NCI-H748 treated with DMSO at 0.1 percent for 48 hours (cell line): ENCODE data around the gene AGAP4.
"Not testable (repeated sequence)": the region's sequence is repeated elsewhere in the genome, so short reads cannot be mapped to it uniquely, and the experiment has no call there.

ENCODE experiments used
- DNase-seq: peaks from one replicate; lab custom pipeline; 2025; lab: John Stamatoyannopoulos, UW

Gene AGAP4

GRCh38 chr10:45790694-45791426 lies 56.4 kb downstream of the AGAP4 start:
- DNase-seq, result not testable (repeated sequence)

DNA sequence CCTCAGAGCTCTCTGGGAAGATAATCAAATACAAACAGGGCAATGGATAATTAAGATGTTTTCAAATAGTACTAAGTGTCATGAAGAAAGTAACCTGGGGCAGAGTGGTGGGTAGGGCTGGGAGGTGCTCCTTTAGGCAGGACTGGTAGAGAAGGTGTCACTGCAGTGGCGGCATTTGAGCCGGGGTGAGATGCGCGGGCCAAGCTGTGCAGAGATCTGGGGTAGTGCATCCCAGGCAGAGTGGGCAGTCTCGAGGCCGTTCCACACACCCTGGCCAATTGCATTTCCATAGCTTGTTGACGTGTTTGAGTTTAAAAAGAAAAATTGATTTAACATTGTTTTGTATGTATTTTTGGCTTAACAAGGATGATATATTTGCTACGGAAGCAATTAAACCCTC lies 57.3 kb downstream of the AGAP4 start:
- not testable (repeated sequence) for DNase-seq

- DNase-seq, result not testable (repeated sequence)
These were observed 60.0 kb downstream of the AGAP4 start for GRCh38 chr10:45787212-45787741.

DNA sequence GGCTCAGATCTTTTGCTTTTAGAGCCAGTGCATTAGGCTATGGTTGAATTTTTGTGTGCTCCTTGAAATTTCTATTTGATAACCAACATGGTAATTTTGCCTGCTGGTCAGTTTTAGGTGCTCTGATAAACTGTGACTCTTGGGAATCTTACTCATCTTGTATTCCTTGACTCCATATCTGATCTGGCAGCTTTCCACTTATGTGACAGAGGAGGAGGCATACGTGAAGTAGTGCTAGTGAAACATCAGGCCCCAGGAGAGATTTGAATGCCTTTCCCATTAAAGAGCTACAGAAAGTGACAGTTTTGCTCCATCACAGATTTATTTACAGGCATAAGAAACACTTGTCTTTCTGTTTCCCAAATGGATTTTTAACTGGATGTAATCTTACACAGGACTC lies 61.1 kb downstream of the AGAP4 start:
- DNase-seq, result not testable (repeated sequence)
